NCI-H1436 treated with DMSO at 0.1 percent for 48 hours (cell line): Measurements from ENCODE around the gene MYOG.

ENCODE experiments used
- DNase-seq: peaks from one replicate; lab custom pipeline; 2025; lab: John Stamatoyannopoulos, UW

MYOG gene

GRCh38 chr1:203046984-203047630 is 38.7 kb downstream of the MYOG start:
- DNase-seq = no peak

- DNase-seq = no peak
Observed at GRCh38 chr1:203045821-203046594, 39.8 kb downstream of the MYOG start.

GRCh38 chr1:203045336-203045735 is 40.5 kb downstream of the MYOG start:
- DNase-seq = no peak

- no peak for DNase-seq
Observed at GRCh38 chr1:203044546-203045250, 41.1 kb downstream of the MYOG start.

GRCh38 chr1:203043830-203044545 is 41.8 kb downstream of the MYOG start:
- no peak for DNase-seq

- no peak for DNase-seq
Observed at GRCh38 chr1:203041351-203041932, 44.4 kb downstream of the MYOG start.

- DNase-seq = no peak
Observed at GRCh38 chr1:203040513-203041275, 45.1 kb downstream of the MYOG start.

- DNase-seq = no peak
Observed at GRCh38 chr1:203039609-203040512, 46.0 kb downstream of the MYOG start.

- no peak for DNase-seq
Observed at GRCh38 chr1:203038891-203039608, 46.8 kb downstream of the MYOG start.

GRCh38 chr1:203038217-203038741 is 47.5 kb downstream of the MYOG start:
- no peak for DNase-seq

- no peak for DNase-seq
Observed at GRCh38 chr1:203037509-203038190, 48.2 kb downstream of the MYOG start.

GRCh38 chr1:203036537-203036936 is 49.3 kb downstream of the MYOG start:
- DNase-seq = no peak

GRCh38 chr1:203036135-203036534 is 49.7 kb downstream of the MYOG start:
- DNase-seq = no peak

GRCh38 chr1:203035111-203036000 is 50.5 kb downstream of the MYOG start:
- no peak for DNase-seq

GRCh38 chr1:203034422-203035110 is 51.2 kb downstream of the MYOG start:
- no peak for DNase-seq

- no peak for DNase-seq
Observed at GRCh38 chr1:203033917-203034316, 51.9 kb downstream of the MYOG start.

GRCh38 chr1:203033287-203033686 is 52.5 kb downstream of the MYOG start:
- DNase-seq = no peak
